OCI-LY3 (cell line): ENCODE data around the gene DLGAP3.

ENCODE experiments used
- H2AFZ ChIP-seq: fragments of 200-600, 300-600 bp; shearing (Covaris generic); 2 replicates; pipeline ENCODE4 v1.6.0; 2014; ENCODE audit warnings: antibody characterized with exemption, low read depth, low read length
- H3K27ac ChIP-seq: fragments of 200-600, 300-600 bp; sonication (generic); 2 replicates; pipeline ENCODE4 v1.5.1; 2014; ENCODE audit warnings: mild to moderate bottlenecking, low read length, moderate library complexity, mixed read lengths
- H3K27me3 ChIP-seq: fragments of 200-600, 300-600 bp; sonication (generic); 2 replicates; pipeline ENCODE4 v1.6.1; 2014; ENCODE audit warnings: low read depth, low read length, mixed read lengths
- H3K36me3 ChIP-seq: fragments of 200-600, 300-600 bp; sonication (generic); replicated peaks from 2 replicates; pipeline ENCODE3; 2014; ENCODE audit warnings: low read depth, low read length, mixed read lengths
- H3K4me1 ChIP-seq: fragments of 300-600, 200-600 bp; sonication (generic); 2 replicates; pipeline ENCODE4 v1.6.1; 2014; ENCODE audit warnings: low read length, mixed read lengths
- H3K4me2 ChIP-seq: fragments of 200-600, 300-600 bp; sonication (generic); 2 replicates; pipeline ENCODE4 v1.6.1; 2014; ENCODE audit warnings: low read length, mixed read lengths
- H3K4me3 ChIP-seq: fragments of 300-600, 200-600 bp; sonication (generic); 2 replicates; pipeline ENCODE4 v1.5.1; 2014; ENCODE audit warnings: antibody characterized with exemption, mild to moderate bottlenecking, low read length, moderate library complexity
- H3K79me2 ChIP-seq: fragments of 300-600, 200-600 bp; shearing (Covaris generic); 2 replicates; pipeline ENCODE4 v1.6.1; 2014; ENCODE audit warnings: mild to moderate bottlenecking, low read length, mixed read lengths
- H3K9ac ChIP-seq: fragments of 300-600, 200-600 bp; shearing (Covaris generic); 2 replicates; pipeline ENCODE4 v1.6.0; 2014; ENCODE audit warnings: mild to moderate bottlenecking, low read length, moderate library complexity
- H3K9me3 ChIP-seq: fragments of 200-600, 300-600 bp; shearing (Covaris generic); 2 replicates; pipeline ENCODE4 v1.6.1; 2014; ENCODE audit warnings: low read length, mixed read lengths; ENCODE audit not compliant: insufficient read depth
- H4K20me1 ChIP-seq: fragments of 200-600, 300-600 bp; sonication (generic); 2 replicates; pipeline ENCODE4 v1.6.1; 2016; ENCODE audit warnings: low read length, mixed read lengths; ENCODE audit not compliant: insufficient read depth
- EZH2phosphoT487 ChIP-seq: fragments of 200-600 bp; shearing (Covaris generic); IDR thresholded peaks from 2 replicates; pipeline ENCODE4 v1.6.1; 2018; ENCODE audit warnings: antibody characterized with exemption, mixed run types, low read depth
- TF ChIP-seq, protein P1 (sequence below): fragments of 200-600, 300-600 bp; sonication (generic); IDR thresholded peaks from 2 replicates; pipeline ENCODE4 v1.5.1; 2014; ENCODE audit warnings: antibody characterized with exemption, low read length, low read depth

The DLGAP3 gene, protein sequence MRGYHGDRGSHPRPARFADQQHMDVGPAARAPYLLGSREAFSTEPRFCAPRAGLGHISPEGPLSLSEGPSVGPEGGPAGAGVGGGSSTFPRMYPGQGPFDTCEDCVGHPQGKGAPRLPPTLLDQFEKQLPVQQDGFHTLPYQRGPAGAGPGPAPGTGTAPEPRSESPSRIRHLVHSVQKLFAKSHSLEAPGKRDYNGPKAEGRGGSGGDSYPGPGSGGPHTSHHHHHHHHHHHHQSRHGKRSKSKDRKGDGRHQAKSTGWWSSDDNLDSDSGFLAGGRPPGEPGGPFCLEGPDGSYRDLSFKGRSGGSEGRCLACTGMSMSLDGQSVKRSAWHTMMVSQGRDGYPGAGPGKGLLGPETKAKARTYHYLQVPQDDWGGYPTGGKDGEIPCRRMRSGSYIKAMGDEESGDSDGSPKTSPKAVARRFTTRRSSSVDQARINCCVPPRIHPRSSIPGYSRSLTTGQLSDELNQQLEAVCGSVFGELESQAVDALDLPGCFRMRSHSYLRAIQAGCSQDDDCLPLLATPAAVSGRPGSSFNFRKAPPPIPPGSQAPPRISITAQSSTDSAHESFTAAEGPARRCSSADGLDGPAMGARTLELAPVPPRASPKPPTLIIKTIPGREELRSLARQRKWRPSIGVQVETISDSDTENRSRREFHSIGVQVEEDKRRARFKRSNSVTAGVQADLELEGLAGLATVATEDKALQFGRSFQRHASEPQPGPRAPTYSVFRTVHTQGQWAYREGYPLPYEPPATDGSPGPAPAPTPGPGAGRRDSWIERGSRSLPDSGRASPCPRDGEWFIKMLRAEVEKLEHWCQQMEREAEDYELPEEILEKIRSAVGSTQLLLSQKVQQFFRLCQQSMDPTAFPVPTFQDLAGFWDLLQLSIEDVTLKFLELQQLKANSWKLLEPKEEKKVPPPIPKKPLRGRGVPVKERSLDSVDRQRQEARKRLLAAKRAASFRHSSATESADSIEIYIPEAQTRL

DNA sequence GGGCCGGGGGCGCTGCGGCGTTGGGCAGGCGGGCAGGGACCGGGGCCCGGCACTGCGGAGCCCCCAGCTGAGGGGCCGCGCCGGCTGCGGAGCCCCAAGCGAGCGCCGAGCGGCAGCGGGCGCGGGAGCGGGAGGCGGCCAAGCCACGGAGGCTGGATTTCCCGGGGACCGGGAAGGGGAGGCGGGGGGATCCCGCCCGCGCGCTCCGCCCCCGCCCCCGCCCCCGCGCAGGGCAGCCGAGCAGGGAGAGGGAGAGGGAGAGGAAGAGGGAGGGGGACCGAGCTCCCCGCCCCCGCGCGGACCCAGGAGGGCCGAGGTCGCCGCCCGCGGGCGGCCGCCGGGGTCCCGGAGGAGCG lies at the start of gene DLGAP3:
DLGAP3 (minus strand) TSS at position 154 of the 356 bp plus-strand sequence. CDS start 24,267 bp downstream, outside the sequence.
- H3K9me3 ChIP-seq = no peaks in the 10 kb centered on the region
- peaks cover 8% of the 10 kb centered on the region for H3K4me1 ChIP-seq
- peak within 1 kb of the TSS; percentile 60; the same call in 1 of the 2 replicates for H2AFZ ChIP-seq
- H4K20me1 ChIP-seq = no peaks in the 10 kb centered on the region
- no peaks in the 10 kb centered on the region for H3K79me2 ChIP-seq
- peak within 1 kb of the TSS; percentile 82 for H3K4me2 ChIP-seq
- TF ChIP-seq, protein P1, sequence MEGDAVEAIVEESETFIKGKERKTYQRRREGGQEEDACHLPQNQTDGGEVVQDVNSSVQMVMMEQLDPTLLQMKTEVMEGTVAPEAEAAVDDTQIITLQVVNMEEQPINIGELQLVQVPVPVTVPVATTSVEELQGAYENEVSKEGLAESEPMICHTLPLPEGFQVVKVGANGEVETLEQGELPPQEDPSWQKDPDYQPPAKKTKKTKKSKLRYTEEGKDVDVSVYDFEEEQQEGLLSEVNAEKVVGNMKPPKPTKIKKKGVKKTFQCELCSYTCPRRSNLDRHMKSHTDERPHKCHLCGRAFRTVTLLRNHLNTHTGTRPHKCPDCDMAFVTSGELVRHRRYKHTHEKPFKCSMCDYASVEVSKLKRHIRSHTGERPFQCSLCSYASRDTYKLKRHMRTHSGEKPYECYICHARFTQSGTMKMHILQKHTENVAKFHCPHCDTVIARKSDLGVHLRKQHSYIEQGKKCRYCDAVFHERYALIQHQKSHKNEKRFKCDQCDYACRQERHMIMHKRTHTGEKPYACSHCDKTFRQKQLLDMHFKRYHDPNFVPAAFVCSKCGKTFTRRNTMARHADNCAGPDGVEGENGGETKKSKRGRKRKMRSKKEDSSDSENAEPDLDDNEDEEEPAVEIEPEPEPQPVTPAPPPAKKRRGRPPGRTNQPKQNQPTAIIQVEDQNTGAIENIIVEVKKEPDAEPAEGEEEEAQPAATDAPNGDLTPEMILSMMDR = no peak
- H3K27me3 ChIP-seq = peaks cover 6% of the 10 kb centered on the region; the same call in 1 of the 2 replicates
- peak within 1 kb of the TSS; percentile 87 for H3K4me3 ChIP-seq
- H3K9ac ChIP-seq = peak within 1 kb of the TSS; percentile 51
- no peak within 1 kb of the TSS for H3K27ac ChIP-seq
- H3K36me3 ChIP-seq = no peaks in the 10 kb centered on the region

DNA sequence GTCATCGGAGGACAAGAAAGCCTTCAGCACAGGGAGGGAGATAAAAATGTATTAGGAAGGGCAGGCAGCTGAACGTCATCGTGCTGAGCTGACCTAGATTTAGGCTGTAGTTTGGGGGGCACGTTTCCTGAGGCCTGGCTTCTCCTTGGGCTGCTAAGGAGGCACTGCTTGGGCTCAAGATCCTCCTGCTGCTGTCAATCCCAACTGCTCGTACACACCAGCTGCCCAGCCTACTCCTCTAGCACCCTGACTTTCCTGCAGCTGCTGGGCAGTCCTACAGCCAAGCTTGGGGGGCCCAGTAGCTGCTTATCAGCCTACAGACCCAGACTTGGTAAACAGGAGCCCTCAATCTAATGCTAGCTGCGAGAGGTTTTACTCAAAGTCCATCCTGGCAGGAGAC lies 49.5 kb upstream of the DLGAP3 start:
- Histone ChIP-seq H3K79me2 (peaks cover 3% of the 10 kb centered on the region), H3K4me1 (peaks cover 9% of the 10 kb centered on the region), H3K27ac (no peak overlapping the region), H3K27me3 (no peaks in the 10 kb centered on the region), H4K20me1 (no peaks in the 10 kb centered on the region), H3K36me3 (peaks cover 9% of the 10 kb centered on the region), H3K4me3 (no peak overlapping the region), H3K4me2 (no peak overlapping the region), H3K9ac (no peak overlapping the region), H3K9me3 (no peaks in the 10 kb centered on the region), H2AFZ (no peak overlapping the region)
- no peak for TF ChIP-seq EZH2phosphoT487
- TF ChIP-seq, protein P1 = no peak

DNA sequence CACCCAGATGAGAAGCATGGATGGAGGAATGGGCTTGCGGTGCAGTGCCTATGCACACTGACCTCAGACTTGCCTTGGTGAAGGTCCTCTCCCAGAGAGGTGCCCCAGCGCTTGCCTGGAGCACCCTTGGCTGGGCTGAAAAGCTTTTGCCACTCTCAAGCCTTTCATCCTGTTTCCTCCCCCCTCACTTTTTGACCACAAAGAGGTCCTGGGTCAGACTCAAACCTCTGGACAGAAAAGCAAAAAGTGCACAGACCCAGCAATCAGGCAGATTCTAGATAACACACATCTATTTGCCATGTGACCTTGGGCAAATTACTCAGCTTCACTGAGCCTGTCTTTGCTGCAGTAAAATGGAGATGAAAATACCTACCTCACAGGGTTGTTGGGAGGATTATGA lies 48.4 kb upstream of the DLGAP3 start:
- Histone ChIP-seq H3K4me1 (peaks cover 8% of the 10 kb centered on the region), H3K4me2 (no peak overlapping the region)
- TF ChIP-seq, protein P1 = no peak
- no peak for TF ChIP-seq EZH2phosphoT487

DNA sequence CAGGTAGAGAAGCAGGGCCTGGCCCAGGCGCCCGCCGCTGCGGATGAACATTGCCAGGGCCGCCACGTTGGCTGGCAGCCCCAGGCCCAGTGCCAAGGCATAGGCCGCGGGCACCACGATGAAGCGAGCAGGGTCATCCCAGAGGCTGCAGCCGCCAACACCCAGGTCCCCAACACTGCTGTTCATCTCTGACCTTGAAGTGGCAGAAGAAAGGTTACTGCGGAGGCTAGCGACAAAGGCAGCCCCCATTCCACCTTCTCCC lies 47.7 kb upstream of the DLGAP3 start:
- H3K9me3 ChIP-seq = no peaks in the 10 kb centered on the region
- no peak overlapping the region for H3K4me2 ChIP-seq
- no peaks in the 10 kb centered on the region for H3K27me3 ChIP-seq
- H3K9ac ChIP-seq = no peak overlapping the region
- peaks cover 9% of the 10 kb centered on the region for H3K36me3 ChIP-seq
- H2AFZ ChIP-seq = no peak overlapping the region
- no peak overlapping the region for H3K4me3 ChIP-seq
- no peak overlapping the region for H3K27ac ChIP-seq
- no peaks in the 10 kb centered on the region for H3K79me2 ChIP-seq
- peaks cover 8% of the 10 kb centered on the region for H3K4me1 ChIP-seq
- TF ChIP-seq, protein P1 = no peak
- TF ChIP-seq EZH2phosphoT487 = no peak
- H4K20me1 ChIP-seq = no peaks in the 10 kb centered on the region

More for the DNA sequence above, 48.4 kb upstream of the DLGAP3 start:
- H3K27me3 ChIP-seq = no peaks in the 10 kb centered on the region
- no peaks in the 10 kb centered on the region for H4K20me1 ChIP-seq
- H3K9me3 ChIP-seq = no peaks in the 10 kb centered on the region
- peaks cover 9% of the 10 kb centered on the region for H3K36me3 ChIP-seq
- no peaks in the 10 kb centered on the region for H3K79me2 ChIP-seq
- H2AFZ ChIP-seq = no peak overlapping the region
- no peak overlapping the region for H3K27ac ChIP-seq
- no peak overlapping the region for H3K4me3 ChIP-seq
- H3K9ac ChIP-seq = no peak overlapping the region
